GM10248 (cell line): ENCODE measurements around the gene CHST9.
"Not testable (repeated sequence)": the region's sequence is repeated elsewhere in the genome, so short reads cannot be mapped to it uniquely, and the experiment has no call there.

Source experiments
- CTCF ChIA-PET: fragments of 300-600 bp; sonication (Branson Sonifier 250); formaldehyde crosslinking; extraction: SDS; loops from one replicate; lab custom pipeline; 2021; ENCODE audit warnings: antibody characterized with exemption; lab: Yijun Ruan, JAX
- POLR2A ChIA-PET: fragments of 350-650 bp; sonication (Branson Sonifier 250); formaldehyde crosslinking; extraction: SDS; loops from one replicate; lab custom pipeline; 2020; ENCODE audit warnings: antibody characterized with exemption; lab: Yijun Ruan, JAX
- DNase-seq: peaks from one replicate; pipeline ENCODE4 v3.0.0; 2012; ENCODE audit errors: extremely low spot score
- TF ChIP-seq, protein P1 (sequence below): IDR thresholded peaks from 2 replicates; pipeline ENCODE4 v1.5.1; 2012; ENCODE audit warnings: mild to moderate bottlenecking, low read depth; ENCODE audit errors: extremely low read depth, missing control alignments, control extremely low read depth

CHST9 gene

DNA sequence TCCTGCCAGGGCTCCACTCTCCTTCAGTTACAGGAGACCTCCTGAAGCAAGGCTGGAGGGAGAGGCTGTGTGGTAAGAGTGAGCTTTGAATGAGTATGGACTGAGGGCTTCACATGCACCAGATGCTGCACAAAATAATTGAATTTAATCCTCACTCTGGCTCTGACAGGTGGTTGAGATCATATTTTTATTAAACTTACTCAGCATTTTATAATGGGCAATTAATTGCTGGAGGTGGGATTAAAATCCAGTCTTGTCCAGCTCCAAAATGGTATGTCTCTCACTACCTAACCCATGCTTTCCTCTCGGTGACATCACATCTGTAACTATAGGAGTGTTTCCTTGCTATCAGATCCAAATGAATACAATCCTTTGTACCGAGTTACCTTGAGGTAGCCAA lies 253.4 kb downstream of the CHST9 start:
- POLR2A ChIA-PET: no interaction called here
- TF ChIP-seq, protein P1, sequence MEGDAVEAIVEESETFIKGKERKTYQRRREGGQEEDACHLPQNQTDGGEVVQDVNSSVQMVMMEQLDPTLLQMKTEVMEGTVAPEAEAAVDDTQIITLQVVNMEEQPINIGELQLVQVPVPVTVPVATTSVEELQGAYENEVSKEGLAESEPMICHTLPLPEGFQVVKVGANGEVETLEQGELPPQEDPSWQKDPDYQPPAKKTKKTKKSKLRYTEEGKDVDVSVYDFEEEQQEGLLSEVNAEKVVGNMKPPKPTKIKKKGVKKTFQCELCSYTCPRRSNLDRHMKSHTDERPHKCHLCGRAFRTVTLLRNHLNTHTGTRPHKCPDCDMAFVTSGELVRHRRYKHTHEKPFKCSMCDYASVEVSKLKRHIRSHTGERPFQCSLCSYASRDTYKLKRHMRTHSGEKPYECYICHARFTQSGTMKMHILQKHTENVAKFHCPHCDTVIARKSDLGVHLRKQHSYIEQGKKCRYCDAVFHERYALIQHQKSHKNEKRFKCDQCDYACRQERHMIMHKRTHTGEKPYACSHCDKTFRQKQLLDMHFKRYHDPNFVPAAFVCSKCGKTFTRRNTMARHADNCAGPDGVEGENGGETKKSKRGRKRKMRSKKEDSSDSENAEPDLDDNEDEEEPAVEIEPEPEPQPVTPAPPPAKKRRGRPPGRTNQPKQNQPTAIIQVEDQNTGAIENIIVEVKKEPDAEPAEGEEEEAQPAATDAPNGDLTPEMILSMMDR: no peak
- no peak for DNase-seq
- CTCF ChIA-PET: no interaction called here

DNA sequence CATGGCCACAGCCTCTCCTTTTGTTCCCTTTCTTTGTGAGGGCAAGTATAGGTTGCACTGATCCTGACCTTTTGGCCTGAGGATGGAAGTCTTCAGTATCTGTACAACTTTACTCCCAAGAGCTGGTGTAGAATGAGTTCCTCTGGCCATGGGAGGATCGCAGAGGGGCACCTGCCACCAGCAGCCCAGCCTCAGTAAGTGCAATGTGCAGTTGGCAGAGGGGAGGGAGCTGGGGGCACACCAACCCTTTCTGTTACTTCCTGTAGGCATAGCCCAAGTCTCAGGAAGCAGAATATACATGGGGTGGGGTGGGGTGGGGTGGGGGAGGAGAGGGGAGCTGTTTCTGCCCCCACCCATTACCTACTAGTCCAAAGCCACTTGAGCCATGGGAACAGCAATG lies 254.5 kb downstream of the CHST9 start:
- TF ChIP-seq, protein P1: no peak

DNA sequence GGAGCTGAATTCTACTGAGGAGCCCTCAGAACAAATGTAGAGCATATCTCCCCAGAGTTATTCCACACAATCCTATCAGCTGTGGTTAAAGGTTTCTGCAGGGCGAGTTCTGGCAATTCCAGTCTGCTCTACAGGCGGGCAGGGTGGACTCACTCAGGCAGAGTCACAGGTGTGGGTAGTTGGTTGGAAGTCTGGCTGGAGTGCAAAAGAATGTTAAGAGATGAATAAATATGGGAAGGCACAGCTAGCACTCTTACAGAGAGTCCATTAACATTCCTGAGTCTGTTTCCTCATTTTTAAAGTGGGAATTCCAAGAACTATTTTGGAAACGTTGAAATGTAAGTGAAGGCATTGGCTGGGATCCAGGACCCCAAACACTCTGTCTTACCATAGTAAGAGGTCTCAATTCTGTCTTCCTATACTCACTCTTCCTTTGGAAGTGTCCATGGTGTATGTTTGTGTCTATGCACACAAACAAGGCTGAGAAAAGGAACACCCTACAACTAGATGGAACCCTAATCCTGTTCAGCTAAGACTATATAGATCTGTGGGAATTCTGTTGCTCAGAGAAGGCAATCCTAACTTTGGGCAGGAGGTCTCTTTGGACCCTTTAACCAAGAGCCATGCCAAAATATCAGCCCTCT lies 256.3 kb downstream of the CHST9 start:
- no peak for DNase-seq
- ChIA-PET POLR2A (no interaction called here), CTCF (no interaction called here)
- TF ChIP-seq, protein P1: no peak

More for the DNA sequence above, 254.5 kb downstream of the CHST9 start:
- CTCF ChIA-PET: no interaction called here
- POLR2A ChIA-PET: no interaction called here
- DNase-seq: no peak

DNA sequence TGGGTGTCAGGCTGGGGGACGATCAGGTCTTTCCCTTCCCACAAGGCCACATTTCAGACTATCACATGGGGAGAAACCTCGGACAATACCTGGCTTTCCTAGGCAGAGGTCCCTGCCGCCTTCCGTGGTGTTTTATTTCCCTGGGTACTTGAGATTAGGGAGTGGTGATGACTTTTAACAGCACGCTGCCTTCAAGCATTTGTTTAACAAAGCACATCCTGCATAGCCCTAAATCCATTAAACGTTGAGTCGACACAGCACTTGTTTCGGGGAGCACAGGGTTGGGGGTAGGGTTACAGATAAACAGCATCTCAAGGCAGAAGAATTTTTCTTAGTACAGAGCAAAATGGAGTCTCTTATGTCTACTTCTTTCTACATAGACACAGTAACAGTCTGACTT lies 257.3 kb downstream of the CHST9 start:
- POLR2A ChIA-PET, CTCF ChIA-PET, DNase-seq: not testable (repeated sequence)

DNA sequence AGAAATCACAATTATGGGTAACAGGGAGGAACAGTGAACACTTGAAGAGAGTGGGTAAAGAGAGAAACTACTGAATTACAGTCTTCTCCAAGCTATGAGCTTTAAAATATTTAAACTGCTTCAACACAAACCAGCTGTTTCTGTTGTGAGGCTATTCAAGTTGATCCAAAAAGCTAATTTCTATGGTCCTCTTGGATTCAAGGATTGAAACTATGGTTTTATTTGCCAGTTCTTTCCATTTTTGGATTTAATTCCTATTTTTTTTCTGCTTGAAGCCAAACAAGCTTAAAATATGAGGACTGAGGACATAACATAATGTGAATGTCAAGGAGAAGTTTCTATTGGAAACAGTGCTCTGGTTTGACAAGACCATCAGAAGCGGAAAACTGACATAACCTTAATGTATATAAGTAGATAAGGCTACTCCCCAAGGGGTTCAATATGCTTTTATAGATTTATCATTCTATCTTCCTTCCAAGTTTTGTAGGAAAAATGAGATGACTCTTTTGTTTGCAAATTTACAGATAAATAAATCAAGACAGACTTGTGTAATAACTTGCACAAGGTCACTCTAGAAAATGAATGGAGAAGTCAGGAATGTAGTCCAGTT lies 258.9 kb downstream of the CHST9 start:
- ChIA-PET CTCF (interaction anchor here (1.2 kb wide), 1 partner anchor 12 kb away, joined by 3 read pairs; no protein-coding TSS in a partner anchor), POLR2A (no interaction called here)
- TF ChIP-seq, protein P1: no peak
- DNase-seq: no peak

DNA sequence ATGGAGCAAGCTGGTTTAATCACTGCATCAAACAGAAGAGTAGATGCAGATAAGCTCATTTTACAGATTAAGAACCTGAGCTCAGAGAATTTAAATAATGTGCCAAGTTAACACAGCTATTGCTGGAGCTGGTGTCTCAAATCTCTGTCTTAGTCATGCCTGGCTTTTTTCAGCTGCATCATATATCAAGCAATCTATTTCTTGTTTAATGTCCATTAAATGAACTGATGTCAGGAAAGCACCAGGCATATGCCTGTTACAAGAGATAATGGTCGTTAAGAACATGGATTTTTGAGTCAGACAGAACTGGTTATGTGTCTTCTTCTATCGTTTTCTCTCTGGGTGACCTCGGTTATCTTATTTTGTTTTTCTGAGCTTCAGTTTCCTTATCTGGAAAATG lies 259.8 kb downstream of the CHST9 start:
- TF ChIP-seq, protein P1: no peak
- ChIA-PET POLR2A (no interaction called here), CTCF (interaction anchor here (1.2 kb wide), 1 partner anchor 13 kb away, joined by 3 read pairs; no protein-coding TSS in a partner anchor)
- DNase-seq: no peak

DNA sequence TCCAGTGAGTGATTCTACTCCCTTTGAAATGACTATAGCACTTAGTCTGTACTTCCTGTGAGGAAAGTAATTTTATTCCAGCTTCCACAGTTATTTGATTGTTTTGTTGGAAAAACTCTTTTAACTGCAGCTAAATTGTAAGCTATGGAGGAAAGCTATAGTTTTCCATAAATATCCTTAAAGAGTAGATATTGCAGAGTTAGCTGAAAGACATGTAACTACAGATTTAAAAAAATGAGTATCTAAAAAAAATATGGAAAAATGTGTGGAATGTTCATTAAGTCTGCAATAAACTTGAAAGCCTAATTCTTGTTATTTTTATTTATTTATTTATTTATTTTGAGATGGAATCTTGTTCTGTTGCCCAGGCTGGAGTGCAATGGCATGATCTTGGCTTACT lies 262.8 kb downstream of the CHST9 start:
- ChIA-PET POLR2A (no interaction called here), CTCF (no interaction called here)

More for the DNA sequence above, 262.8 kb downstream of the CHST9 start:
- no peak for DNase-seq
- TF ChIP-seq, protein P1: no peak
